Brain microvascular endothelial cell (primary cell): ENCODE measurements around the gene NEK2.

Source experiments
- DNase-seq: peaks from one replicate; pipeline ENCODE4 v3.0.0-alpha.2; 2020
- H3K27ac ChIP-seq: fragments of 250-450 bp; sonication (Bioruptor Pico); 2 replicates; pipeline ENCODE4 v1.5.1; 2020; ENCODE audit warnings: mild to moderate bottlenecking, moderate library complexity
- H3K27me3 ChIP-seq: fragments of 250-450 bp; sonication (Bioruptor Pico); replicated peaks from 2 replicates; pipeline ENCODE4 v1.5.1; 2020; ENCODE audit warnings: mild to moderate bottlenecking
- H3K36me3 ChIP-seq: fragments of 250-450 bp; sonication (Bioruptor Pico); replicated peaks from 2 replicates; pipeline ENCODE4 v1.5.1; 2020; ENCODE audit warnings: mild to moderate bottlenecking
- H3K4me3 ChIP-seq: 2 replicates; pipeline ENCODE4 v1.5.1; 2011; ENCODE audit warnings: low read depth, mild to moderate bottlenecking, control low read depth, low read length, moderate library complexity
- CTCF ChIP-seq: IDR thresholded peaks from 2 replicates; pipeline ENCODE4 v1.5.1; 2011; ENCODE audit warnings: low read depth, mild to moderate bottlenecking, moderate library complexity, low read length, control low read depth, inconsistent platforms; ENCODE audit errors: missing control alignments
- in situ Hi-C: cut with HindIII; loops from 2 replicates; pipeline ENCODE4 v1.10.0; 2017; ENCODE audit warnings: low sequenced_read_pairs, low pct_ligation_motif_present

Gene NEK2

GRCh38 chr1:211616231-211616964 is 59.0 kb downstream of the NEK2 start:
- Histone ChIP-seq H3K36me3 (no peaks in the 10 kb centered on the region), H3K4me3 (no peak overlapping the region), H3K27me3 (no peaks in the 10 kb centered on the region), H3K27ac (no peak overlapping the region)
- no peak for DNase-seq
- TF ChIP-seq CTCF: no peak
- in situ Hi-C loops: no loop called here

- Histone ChIP-seq H3K4me3 (no peak overlapping the region), H3K27ac (no peak overlapping the region), H3K36me3 (no peaks in the 10 kb centered on the region), H3K27me3 (no peaks in the 10 kb centered on the region)
- TF ChIP-seq CTCF: no peak
- DNase-seq: no peak
- in situ Hi-C loops: no loop called here
These were observed 60.8 kb downstream of the NEK2 start for GRCh38 chr1:211614615-211615014.

- DNase-seq: no peak
- Histone ChIP-seq H3K36me3 (no peaks in the 10 kb centered on the region), H3K27me3 (no peaks in the 10 kb centered on the region), H3K4me3 (no peak overlapping the region), H3K27ac (no peak overlapping the region)
- in situ Hi-C loops: no loop called here
- no peak for TF ChIP-seq CTCF
These were observed 61.5 kb downstream of the NEK2 start for GRCh38 chr1:211613951-211614350.

GRCh38 chr1:211613108-211613947 is 62.1 kb downstream of the NEK2 start:
- in situ Hi-C loops: no loop called here
- DNase-seq: peak; percentile 85

GRCh38 chr1:211612786-211613107 is 62.7 kb downstream of the NEK2 start:
- Histone ChIP-seq H3K27ac (peak overlapping the region; percentile 63), H3K36me3 (no peaks in the 10 kb centered on the region), H3K4me3 (no peak overlapping the region), H3K27me3 (no peaks in the 10 kb centered on the region)
- in situ Hi-C loops: no loop called here
- no peak for DNase-seq
- no peak for TF ChIP-seq CTCF

More at GRCh38 chr1:211613108-211613947, 62.1 kb downstream of the NEK2 start:
- H3K27ac ChIP-seq: peak overlapping the region; percentile 63
- H3K36me3 ChIP-seq: no peaks in the 10 kb centered on the region
- no peak for TF ChIP-seq CTCF
- H3K4me3 ChIP-seq: no peak overlapping the region
- no peaks in the 10 kb centered on the region for H3K27me3 ChIP-seq
